Cardiac fibroblast (primary cell): Measurements from ENCODE around the gene RXFP1.

ENCODE experiments used
- DNase-seq, 2 donors: peaks; one replicate each; pipeline versions ENCODE4 v3.0.0 to v3.0.0-alpha.2; 2010; ENCODE audit warnings: low read depth in 2 of 2
- H3K4me3 ChIP-seq, 2 donors: replicated peaks in 1 of 2; 1 replicate in 1 of 2; 2 replicates in 1 of 2; pipeline ENCODE4 v1.5.1; 2011; ENCODE audit warnings: low read depth in 2 of 2, low read length in 2 of 2, mild to moderate bottlenecking in 2 of 2, moderate library complexity in 1 of 2
- CTCF ChIP-seq: IDR thresholded peaks from one replicate; pipeline ENCODE4 v1.5.1; 2011; ENCODE audit warnings: low read depth, mild to moderate bottlenecking, low read length, inconsistent platforms

Gene RXFP1

GRCh38 chr4:158588777-158589176 is 67.1 kb downstream of the RXFP1 start:
- no peak overlapping the region for H3K4me3 ChIP-seq
- no peak for DNase-seq
- no peak for TF ChIP-seq CTCF

GRCh38 chr4:158590306-158590705 is 68.6 kb downstream of the RXFP1 start:
- no peak overlapping the region for H3K4me3 ChIP-seq
- no peak for TF ChIP-seq CTCF
- DNase-seq = no peak

- no peak for TF ChIP-seq CTCF
- H3K4me3 ChIP-seq = no peak overlapping the region
- DNase-seq = no peak
Measured at GRCh38 chr4:158590824-158591223, 69.1 kb downstream of the RXFP1 start.

GRCh38 chr4:158597879-158598596 is 76.4 kb downstream of the RXFP1 start:
- no peak overlapping the region for H3K4me3 ChIP-seq
- TF ChIP-seq CTCF = no peak
- no peak for DNase-seq

GRCh38 chr4:158599150-158599549 is 77.5 kb downstream of the RXFP1 start:
- H3K4me3 ChIP-seq = no peak overlapping the region
- DNase-seq = peak in 1 of 2 donors; percentile 23
- no peak for TF ChIP-seq CTCF

- no peak overlapping the region for H3K4me3 ChIP-seq
- no peak for DNase-seq
- no peak for TF ChIP-seq CTCF
Measured at GRCh38 chr4:158599765-158600498, 78.2 kb downstream of the RXFP1 start.
